Transverse colon (tissue), 4 donors: ENCODE data around the gene FLYWCH1. TPM values are rescaled to one million over a fixed set of nuclear protein-coding genes. Genes with fewer than 3 reads are reported as not detected.

Experiments used
- DNase-seq: peaks from one replicate; pipeline ENCODE4 v3.0.0-alpha.2; 2019
- H3K27ac ChIP-seq, 4 donors: fragments of 200-600 bp; sonication (generic); 2 replicates each; pipeline ENCODE4 v1.5.1; 2016 to 2018; ENCODE audit warnings: inconsistent platforms in 4 of 4
- H3K27me3 ChIP-seq: fragments of 200-600 bp; sonication (generic); 2 replicates; pipeline ENCODE4 v1.5.1; 2017; ENCODE audit warnings: inconsistent platforms
- H3K36me3 ChIP-seq, 4 donors: fragments of 200-600 bp; sonication (generic); 2 replicates each; pipeline ENCODE4 v1.5.1; 2017 to 2019; ENCODE audit warnings: inconsistent platforms in 4 of 4
- H3K4me1 ChIP-seq, 4 donors: fragments of 200-600 bp; sonication (generic); 2 replicates each; pipeline ENCODE4 v1.5.1; 2017 to 2020; ENCODE audit warnings: inconsistent platforms in 4 of 4
- H3K4me3 ChIP-seq, 4 donors: fragments of 200-600 bp; sonication (generic); 1 replicate in 1 of 4; 2 replicates in 3 of 4; pipeline versions ENCODE4 v1.5.1 to v1.6.1; 2017 to 2019; ENCODE audit warnings: inconsistent platforms in 4 of 4
- H3K9me3 ChIP-seq, 2 donors: fragments of 200-600 bp; sonication (generic); 2 replicates each; pipeline ENCODE4 v1.5.1; 2017 to 2019; ENCODE audit warnings: inconsistent platforms in 2 of 2
- EP300 ChIP-seq: sonication (generic); formaldehyde crosslinking; IDR thresholded peaks from one replicate; pipeline ENCODE4 v1.6.1; 2017; ENCODE audit warnings: antibody characterized with exemption, low read depth
- POLR2A ChIP-seq: fragments of 450-650 bp; IDR thresholded peaks from one replicate; pipeline ENCODE4 v1.6.1; 2016; ENCODE audit warnings: antibody characterized with exemption, mild to moderate bottlenecking, moderate library complexity
- POLR2AphosphoS5 ChIP-seq, 3 donors: sonication (generic); formaldehyde crosslinking; IDR thresholded peaks; one replicate each; pipeline ENCODE4 v1.6.1; 2016; ENCODE audit warnings: antibody characterized with exemption in 3 of 3
- WGBS, 2 donors: methylation state at CpG; one replicate each; pipeline ENCODE4 v1.1.5; 2018; ENCODE audit warnings: low coverage in 1 of 2; 5-methylcytosine and 5-hydroxymethylcytosine counted together
- in situ Hi-C, 4 donors: fragments of 200-750 bp; cut with MboI; loops; one replicate each; pipeline versions ENCODE4 v1.15.0 to v1.15.1; 2017; ENCODE audit warnings: low sequenced_read_pairs in 3 of 4, low pct_ligation_motif_present in 1 of 4, low pct_unique_long_range_greater_than_20kb in 1 of 4
- intact Hi-C: fragments of 100-400 bp; cut with DNase I; formaldehyde crosslinking; loops from one replicate; pipeline ENCODE4 v1.15.1; 2023; ENCODE audit warnings: low total_unique reads
- total RNA-seq, 4 donors: library from RNA; depleted of rRNA; stranded (reverse); fragments of >200 nt; gene quantifications; one replicate each; pipeline ENCODE4 v1.1.0, GENCODE V29; 2016
- TF ChIP-seq, protein P1 (sequence below), 5 experiments: fragments of 200-600 bp in 3 of 5; fragments of 450-650 bp in 2 of 5; sonication (generic) in 3 of 5; IDR thresholded peaks; 1 replicate in 2 of 5; 2 replicates in 3 of 5; pipeline ENCODE4 v1.5.1; 2016 to 2017; ENCODE audit warnings: antibody characterized with exemption in 5 of 5, inconsistent platforms in 3 of 5, mild to moderate bottlenecking in 2 of 5, moderate library complexity in 1 of 5

FLYWCH1 gene
- total RNA-seq, 4 donors from 2014 or later: 29.1 to 59.1 (median 34.6) TPM

DNA sequence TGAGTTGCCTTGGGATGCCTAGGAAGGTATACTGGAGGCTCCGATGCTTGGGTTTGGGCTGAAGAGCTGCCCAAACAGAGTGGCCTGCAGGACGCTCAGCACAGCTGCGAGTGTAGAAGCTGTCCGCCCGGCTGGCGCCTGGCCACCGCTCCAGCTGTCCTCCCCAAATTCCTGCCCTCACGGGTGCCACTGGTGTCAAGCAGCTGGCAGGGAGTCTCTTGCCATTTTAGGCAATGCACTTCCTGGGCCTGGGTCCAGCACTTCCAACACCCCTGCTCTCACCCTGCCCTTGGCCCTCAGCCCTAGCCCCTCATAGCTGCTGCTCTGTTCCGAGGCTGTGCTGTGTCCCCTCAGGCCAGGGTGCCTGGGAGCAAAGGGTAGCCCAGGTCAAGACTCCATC lies 73.7 kb downstream of the FLYWCH1 start:
- Histone ChIP-seq H3K27ac (no peak overlapping the region), H3K4me3 (no peak overlapping the region), H3K9me3 (no peaks in the 10 kb centered on the region), H3K36me3 (no peaks in the 10 kb centered on the region), H3K27me3 (peaks cover 5% of the 10 kb centered on the region), H3K4me1 (peaks cover 0 to 19% (median 13%) of the 10 kb centered on the region in 4 donors)
- 77 to 80% methylated on average over 1 to 9 of the region's 9 CpGs for WGBS, 2 donors
- TF ChIP-seq POLR2A (no peak), POLR2AphosphoS5 (IDR thresholded peaks at IDR 0.05) (no peak), EP300 (no peak)
- TF ChIP-seq, protein P1, sequence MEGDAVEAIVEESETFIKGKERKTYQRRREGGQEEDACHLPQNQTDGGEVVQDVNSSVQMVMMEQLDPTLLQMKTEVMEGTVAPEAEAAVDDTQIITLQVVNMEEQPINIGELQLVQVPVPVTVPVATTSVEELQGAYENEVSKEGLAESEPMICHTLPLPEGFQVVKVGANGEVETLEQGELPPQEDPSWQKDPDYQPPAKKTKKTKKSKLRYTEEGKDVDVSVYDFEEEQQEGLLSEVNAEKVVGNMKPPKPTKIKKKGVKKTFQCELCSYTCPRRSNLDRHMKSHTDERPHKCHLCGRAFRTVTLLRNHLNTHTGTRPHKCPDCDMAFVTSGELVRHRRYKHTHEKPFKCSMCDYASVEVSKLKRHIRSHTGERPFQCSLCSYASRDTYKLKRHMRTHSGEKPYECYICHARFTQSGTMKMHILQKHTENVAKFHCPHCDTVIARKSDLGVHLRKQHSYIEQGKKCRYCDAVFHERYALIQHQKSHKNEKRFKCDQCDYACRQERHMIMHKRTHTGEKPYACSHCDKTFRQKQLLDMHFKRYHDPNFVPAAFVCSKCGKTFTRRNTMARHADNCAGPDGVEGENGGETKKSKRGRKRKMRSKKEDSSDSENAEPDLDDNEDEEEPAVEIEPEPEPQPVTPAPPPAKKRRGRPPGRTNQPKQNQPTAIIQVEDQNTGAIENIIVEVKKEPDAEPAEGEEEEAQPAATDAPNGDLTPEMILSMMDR (IDR thresholded peaks at IDR 0.05): no peak
- in situ Hi-C loops (no loop called here), intact Hi-C loops (no loop called here)
- DNase-seq: no peak

DNA sequence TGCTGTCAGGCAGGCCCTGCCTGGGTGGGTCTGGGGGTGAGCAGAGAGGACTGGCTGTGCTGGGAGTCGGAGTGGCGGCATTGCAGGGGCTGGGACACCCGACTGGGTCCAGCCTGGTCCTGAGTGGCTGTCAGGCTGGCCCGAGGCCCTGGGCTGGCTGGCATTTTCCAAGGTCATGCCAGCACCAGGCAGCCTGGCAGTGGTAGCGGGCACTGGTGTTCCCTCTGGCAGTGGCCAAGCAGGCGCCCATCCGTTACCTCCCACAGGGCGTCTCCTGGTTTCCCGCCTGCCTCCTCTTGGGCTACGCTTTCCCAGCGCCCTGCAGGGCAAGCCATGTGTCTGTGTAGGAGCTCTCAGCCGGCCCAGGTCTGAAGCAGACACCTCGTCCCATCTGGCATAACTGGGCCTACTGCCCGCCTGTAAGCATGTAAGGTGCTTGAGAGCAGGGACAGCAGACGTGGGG lies 74.2 kb downstream of the FLYWCH1 start:
- H3K27ac ChIP-seq: no peak overlapping the region
- H3K9me3 ChIP-seq: no peaks in the 10 kb centered on the region
- H3K36me3 ChIP-seq: no peaks in the 10 kb centered on the region
- TF ChIP-seq POLR2A: no peak
- no peak for TF ChIP-seq EP300
- TF ChIP-seq POLR2AphosphoS5 (IDR thresholded peaks at IDR 0.05): no peak
- TF ChIP-seq, protein P1 (IDR thresholded peaks at IDR 0.05): no peak
- no peak for DNase-seq
- intact Hi-C loops (no loop called here), in situ Hi-C loops (no loop called here)
- peaks cover 0 to 21% (median 12%) of the 10 kb centered on the region in 4 donors for H3K4me1 ChIP-seq
- H3K4me3 ChIP-seq: no peak overlapping the region
- 84% methylated on average over 13 of the region's 15 CpGs; no CpG with 5 or more reads in 1 of the 2 donors for WGBS, 2 donors
- peaks cover 5% of the 10 kb centered on the region for H3K27me3 ChIP-seq

DNA sequence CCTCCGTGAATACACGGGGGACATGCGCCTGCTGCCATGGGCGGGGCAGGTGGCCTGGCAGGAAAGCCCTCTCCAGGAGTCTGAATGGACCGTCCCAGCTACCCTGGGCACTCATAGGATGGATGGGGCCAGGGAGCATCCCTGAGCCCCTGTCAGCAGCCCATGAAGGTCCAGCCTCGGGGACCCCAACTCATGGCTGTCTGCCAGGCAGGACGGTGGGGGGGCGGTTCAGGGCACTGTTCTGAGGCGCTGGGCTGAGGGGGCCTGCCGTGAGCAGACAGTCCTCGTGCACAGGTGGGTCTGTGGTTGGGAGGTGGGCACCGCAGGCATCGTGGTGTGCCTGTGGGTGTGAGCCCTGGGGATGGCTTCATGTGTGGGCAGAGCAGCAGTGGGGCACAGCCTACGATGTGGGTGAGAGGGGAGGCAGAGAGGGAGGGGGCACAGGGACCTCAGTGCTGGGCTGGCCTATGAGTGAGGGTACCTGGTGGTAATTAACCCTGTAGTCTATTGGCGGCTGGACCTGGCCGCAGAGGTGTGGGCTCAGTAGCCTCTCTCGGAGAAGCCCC lies 75.0 kb downstream of the FLYWCH1 start:
- intact Hi-C loops (no loop called here), in situ Hi-C loops (no loop called here)
- Histone ChIP-seq H3K36me3 (no peaks in the 10 kb centered on the region), H3K4me3 (no peak overlapping the region), H3K4me1 (peaks cover 0 to 17% (median 11%) of the 10 kb centered on the region in 4 donors), H3K27me3 (peaks cover 5% of the 10 kb centered on the region), H3K9me3 (no peaks in the 10 kb centered on the region), H3K27ac (no peak overlapping the region)
- WGBS, 2 donors: 76% methylated on average over 14 of the region's 17 CpGs; no CpG with 5 or more reads in 1 of the 2 donors
- TF ChIP-seq POLR2AphosphoS5 (IDR thresholded peaks at IDR 0.05) (no peak), POLR2A (no peak), EP300 (no peak)
- TF ChIP-seq, protein P1 (IDR thresholded peaks at IDR 0.05): no peak
- no peak for DNase-seq

DNA sequence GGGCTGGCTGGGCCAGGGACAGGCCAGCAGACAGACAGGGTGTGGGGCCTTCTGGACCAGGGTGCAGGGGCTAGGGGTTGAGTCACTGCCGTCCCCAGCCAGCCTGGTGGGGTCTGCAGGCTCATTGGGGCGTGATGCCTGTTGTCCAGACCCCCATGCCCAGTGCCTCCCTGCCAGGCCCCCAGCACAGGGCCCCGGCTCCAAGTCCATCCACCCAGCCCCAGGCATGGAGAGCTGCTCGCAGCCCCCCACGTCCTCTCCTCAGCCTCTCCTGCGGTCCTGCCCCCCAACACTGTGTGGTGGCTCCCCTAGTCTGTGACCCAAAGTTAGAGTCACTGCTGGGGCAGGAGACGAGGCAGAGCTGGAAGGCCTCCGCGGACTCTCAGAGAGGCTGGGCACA lies 75.6 kb downstream of the FLYWCH1 start:
- in situ Hi-C loops: no loop called here
- 83% methylated on average over 9 of the region's 9 CpGs; no CpG with 5 or more reads in 1 of the 2 donors for WGBS, 2 donors
- intact Hi-C loops: no loop called here
- DNase-seq: no peak
- Histone ChIP-seq H3K27ac (no peak overlapping the region), H3K4me1 (peaks cover 0 to 17% (median 11%) of the 10 kb centered on the region in 4 donors), H3K9me3 (no peaks in the 10 kb centered on the region), H3K4me3 (no peak overlapping the region), H3K36me3 (no peaks in the 10 kb centered on the region), H3K27me3 (peaks cover 5% of the 10 kb centered on the region)
- TF ChIP-seq POLR2AphosphoS5 (IDR thresholded peaks at IDR 0.05) (no peak), EP300 (no peak), POLR2A (no peak)
- TF ChIP-seq, protein P1 (IDR thresholded peaks at IDR 0.05): no peak
